Frontal cortex (tissue), 1 donor: ENCODE data around the gene DNAJC8. TPM values are rescaled to one million over a fixed set of nuclear protein-coding genes. Genes with fewer than 3 reads are reported as not detected.

Experiments used
- total RNA-seq: library from RNA; depleted of rRNA; stranded (reverse); fragments of >200 nt; gene quantifications from one replicate; pipeline ENCODE4 v1.2.3, GENCODE V29; 2014

The DNAJC8 gene
- total RNA-seq, 1 donor from 2014 or later, result 56.3 TPM

Other genes with a start within 250 kb of the DNAJC8 start
- gene EYA3, start 144.4 kb downstream of the DNAJC8 start, total RNA-seq, result 9.4 TPM
- gene PTAFR, start 56.3 kb downstream of the DNAJC8 start, total RNA-seq, result 1.2 TPM
- gene ATP5IF1, start 3.1 kb upstream of the DNAJC8 start, total RNA-seq, result 67.7 TPM
- gene SESN2, start 26.5 kb upstream of the DNAJC8 start, total RNA-seq, result 4.5 TPM
- 15.1 TPM for gene MED18, start 96.0 kb upstream of the DNAJC8 start, total RNA-seq
- 10.6 TPM for gene PHACTR4, start 136.7 kb upstream of the DNAJC8 start, total RNA-seq